H9 (cell line): ENCODE results near the gene ALG11. TPM values are rescaled to one million over a fixed set of nuclear protein-coding genes. Genes with fewer than 3 reads are reported as not detected.
A peak's percentile ranks its signal among the peaks of the same experiment; 100 is the strongest.
"Not testable (repeated sequence)": the region's sequence is repeated elsewhere in the genome, so short reads cannot be mapped to it uniquely, and the experiment has no call there.

Experiments
- DNase-seq: peaks from one replicate; pipeline ENCODE4 v3.0.0-alpha.2; 2017
- H2AFZ ChIP-seq: one replicate; pipeline ENCODE4 v1.6.1; 2013; ENCODE audit warnings: mild to moderate bottlenecking, low read length, control low read depth, moderate library complexity
- H2AK5ac ChIP-seq: 2 replicates; pipeline ENCODE4 v1.6.1; 2013; ENCODE audit warnings: low read length, control low read depth, mixed read lengths; ENCODE audit not compliant: insufficient read length
- H2BK120ac ChIP-seq: one replicate; pipeline ENCODE4 v1.6.1; 2013; ENCODE audit warnings: low read depth, mild to moderate bottlenecking, low read length, control low read depth, inconsistent platforms; ENCODE audit not compliant: poor library complexity, severe bottlenecking
- H2BK12ac ChIP-seq: 2 replicates; pipeline ENCODE4 v1.6.1; 2013; ENCODE audit warnings: low read length, control low read depth, mixed read lengths, low read depth; ENCODE audit not compliant: insufficient read length
- H2BK15ac ChIP-seq: 2 replicates; pipeline ENCODE4 v1.6.1; 2013; ENCODE audit warnings: low read depth, low read length, control low read depth
- H2BK20ac ChIP-seq: one replicate; pipeline ENCODE4 v1.6.1; 2013; ENCODE audit warnings: low read depth, mild to moderate bottlenecking, low read length, control low read depth, inconsistent platforms; ENCODE audit not compliant: poor library complexity, severe bottlenecking
- H2BK5ac ChIP-seq: 2 replicates; pipeline ENCODE4 v1.6.1; 2013; ENCODE audit warnings: low read length, control low read depth, mixed read lengths; ENCODE audit not compliant: insufficient read length
- H3K14ac ChIP-seq: 2 replicates; pipeline ENCODE4 v1.6.1; 2013; ENCODE audit warnings: low read length, control low read depth; ENCODE audit not compliant: insufficient read depth
- H3K18ac ChIP-seq: 2 replicates; pipeline ENCODE4 v1.6.1; 2013; ENCODE audit warnings: low read depth, mild to moderate bottlenecking, mixed read lengths, low read length, control low read depth; ENCODE audit not compliant: insufficient read length
- H3K23ac ChIP-seq: 2 replicates; pipeline ENCODE4 v1.6.1; 2013; ENCODE audit warnings: low read length, control low read depth, mixed read lengths, low read depth; ENCODE audit not compliant: insufficient read length
- H3K23me2 ChIP-seq: 2 replicates; pipeline ENCODE4 v1.6.1; 2013; ENCODE audit warnings: low read depth, mild to moderate bottlenecking, mixed read lengths, low read length, control low read depth; ENCODE audit not compliant: insufficient read length, poor library complexity, severe bottlenecking
- H3K27ac ChIP-seq: 2 replicates; pipeline ENCODE4 v1.5.1; 2013; ENCODE audit warnings: low read length, control low read depth, mixed read lengths, low read depth; ENCODE audit not compliant: insufficient read length
- H3K27me3 ChIP-seq: 2 replicates; pipeline ENCODE4 v1.6.1; 2013; ENCODE audit warnings: low read length, control low read depth, inconsistent platforms; ENCODE audit not compliant: insufficient read depth
- H3K4ac ChIP-seq: 2 replicates; pipeline ENCODE4 v1.6.1; 2013; ENCODE audit warnings: low read depth, mild to moderate bottlenecking, control low read depth, inconsistent platforms, low read length, moderate library complexity
- H3K4me1 ChIP-seq: 2 replicates; pipeline ENCODE4 v1.6.1; 2013; ENCODE audit warnings: low read length, control low read depth, inconsistent platforms; ENCODE audit not compliant: insufficient read depth
- H3K4me2 ChIP-seq: 2 replicates; pipeline ENCODE4 v1.6.1; 2013; ENCODE audit warnings: low read length, control low read depth, mixed read lengths; ENCODE audit not compliant: insufficient read length, insufficient read depth
- H3K56ac ChIP-seq: 2 replicates; pipeline ENCODE4 v1.6.1; 2013; ENCODE audit warnings: low read depth, mild to moderate bottlenecking, mixed read lengths, low read length, control low read depth; ENCODE audit not compliant: insufficient read length
- H3K79me1 ChIP-seq: 2 replicates; pipeline ENCODE4 v1.6.1; 2013; ENCODE audit warnings: low read depth, mild to moderate bottlenecking, moderate library complexity, low read length, control low read depth, inconsistent platforms; ENCODE audit not compliant: insufficient read depth, poor library complexity, severe bottlenecking
- H3K79me2 ChIP-seq: 2 replicates; pipeline ENCODE4 v1.6.1; 2013; ENCODE audit warnings: low read length, control low read depth, inconsistent platforms; ENCODE audit not compliant: insufficient read depth
- H3K9ac ChIP-seq: 2 replicates; pipeline ENCODE4 v1.6.1; 2013; ENCODE audit warnings: low read length, control low read depth, mixed read lengths; ENCODE audit not compliant: insufficient read length; ENCODE audit errors: extremely low read depth
- H3K9me3 ChIP-seq: one replicate; pipeline ENCODE4 v1.6.1; 2013; ENCODE audit warnings: low read depth, low read length, inconsistent platforms; ENCODE audit not compliant: control insufficient read depth
- H3T11ph ChIP-seq: one replicate; pipeline ENCODE4 v1.6.1; 2013; ENCODE audit warnings: mild to moderate bottlenecking, low read length, control low read depth, inconsistent platforms
- H4K20me1 ChIP-seq: one replicate; pipeline ENCODE4 v1.6.1; 2013; ENCODE audit not compliant: control insufficient read depth, insufficient read length, insufficient read depth
- H4K5ac ChIP-seq: 2 replicates; pipeline ENCODE4 v1.6.1; 2013; ENCODE audit warnings: low read depth, mild to moderate bottlenecking, mixed read lengths, low read length, control low read depth; ENCODE audit not compliant: insufficient read length
- H4K8ac ChIP-seq: replicated peaks from 2 replicates; pipeline ENCODE4 v1.6.1; 2013; ENCODE audit warnings: low read length, control low read depth, mixed read lengths, low read depth; ENCODE audit not compliant: insufficient read length
- H4K91ac ChIP-seq: 2 replicates; pipeline ENCODE4 v1.6.1; 2013; ENCODE audit warnings: low read depth, mild to moderate bottlenecking, moderate library complexity, mixed read lengths, low read length, control low read depth; ENCODE audit not compliant: insufficient read length
- H3K27ac Mint-ChIP-seq, 3 experiments: 2 replicates in 2 of 3; 3 replicates in 1 of 3; pipeline ENCODE4 v1.8.0; 2020 to 2021; ENCODE audit warnings: mixed read lengths in 3 of 3, mild to moderate bottlenecking in 1 of 3, moderate library complexity in 1 of 3
- H3K27me3 Mint-ChIP-seq: 2 replicates; pipeline ENCODE4 v1.8.0; 2021; ENCODE audit warnings: low read depth, mild to moderate bottlenecking, moderate library complexity, mixed read lengths
- H3K36me3 Mint-ChIP-seq, 3 experiments: 2 replicates in 2 of 3; 3 replicates in 1 of 3; pipeline ENCODE4 v1.8.0; 2020 to 2021; ENCODE audit warnings: low read depth in 3 of 3, mixed read lengths in 3 of 3; ENCODE audit not compliant: insufficient read depth in 1 of 3
- H3K4me1 Mint-ChIP-seq, 2 experiments: 2 replicates each; pipeline ENCODE4 v1.8.0; 2020; ENCODE audit warnings: mixed read lengths in 2 of 2
- H3K4me3 Mint-ChIP-seq, 2 experiments: 2 replicates in 1 of 2; 3 replicates in 1 of 2; pipeline ENCODE4 v1.8.0; 2020 to 2021; ENCODE audit warnings: mild to moderate bottlenecking in 2 of 2, mixed read lengths in 2 of 2, moderate library complexity in 1 of 2
- H3K9me3 Mint-ChIP-seq, 2 experiments: 2 replicates in 1 of 2; 3 replicates in 1 of 2; pipeline ENCODE4 v1.8.0; 2020; ENCODE audit warnings: mild to moderate bottlenecking in 2 of 2, mixed read lengths in 2 of 2, moderate library complexity in 1 of 2
- CTCF ChIP-seq: fragments of 200-600 bp; sonication (generic); conservative IDR thresholded peaks from 3 replicates; pipeline ENCODE4 v1.8.0; 2021; ENCODE audit warnings: antibody characterized with exemption, mild to moderate bottlenecking
- WGBS: extraction: QIAGEN DNeasy Blood & Tissue Kit; methylation state at CpG from one replicate; pipeline ENCODE4 v1.1.7; 2013; ENCODE audit warnings: missing lambda C conversion rate, low lambda C conversion rate, mixed read lengths; ENCODE audit not compliant: insufficient read length; ENCODE audit errors: extremely low coverage; 5-methylcytosine and 5-hydroxymethylcytosine counted together
- total RNA-seq: library from RNA; stranded (reverse); gene quantifications from 2 replicates; pipeline ENCODE4 v1.2.1, GENCODE V29; 2021

Gene ALG11
- total RNA-seq, 1 experiment from 2014 or later: 46.6 TPM

DNA sequence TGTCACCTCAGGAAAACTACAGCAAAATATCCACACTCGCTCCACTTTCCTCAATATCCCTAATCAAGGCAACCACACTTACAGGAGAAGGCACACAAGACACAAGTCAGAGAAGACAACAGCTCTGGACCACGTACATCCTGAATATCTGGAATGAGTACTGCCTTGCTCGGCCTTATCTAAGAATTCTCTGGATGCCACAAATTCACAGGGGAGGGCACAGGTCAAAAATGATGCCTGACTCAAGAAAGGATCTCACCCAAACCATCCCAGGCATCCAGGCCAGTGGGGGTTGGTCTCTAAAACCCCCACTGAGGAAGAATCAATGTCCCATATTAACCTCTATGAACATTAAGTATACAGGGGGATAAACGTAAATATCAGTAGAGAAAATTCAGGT, 30.8 kb upstream of the ALG11 start:
- no peak overlapping the region for H3K14ac ChIP-seq
- H2AK5ac ChIP-seq: no peak overlapping the region
- no peaks in the 10 kb centered on the region for H3K79me1 ChIP-seq
- H2BK15ac ChIP-seq: no peak overlapping the region
- H3K4ac ChIP-seq: no peak overlapping the region
- TF ChIP-seq CTCF: no peak
- no peak overlapping the region for H2BK12ac ChIP-seq
- H3K9ac ChIP-seq: no peak overlapping the region
- H3K27me3 ChIP-seq: no peaks in the 10 kb centered on the region
- H3K4me1 Mint-ChIP-seq: peaks cover 6 to 10% of the 10 kb centered on the region in 2 experiments
- H3K9me3 Mint-ChIP-seq: peaks cover 2 to 6% of the 10 kb centered on the region in 2 experiments; a peak in 2 of 5 replicates
- no peak overlapping the region for H2BK20ac ChIP-seq
- H2BK120ac ChIP-seq: no peak overlapping the region
- no peaks in the 10 kb centered on the region for H4K20me1 ChIP-seq
- no peak overlapping the region for H4K8ac ChIP-seq
- H4K91ac ChIP-seq: no peak overlapping the region
- H3K23me2 ChIP-seq: no peaks in the 10 kb centered on the region
- no peaks in the 10 kb centered on the region for H3K79me2 ChIP-seq
- H3K9me3 ChIP-seq: no peaks in the 10 kb centered on the region
- H3K36me3 Mint-ChIP-seq: no peaks in the 10 kb centered on the region
- H2BK5ac ChIP-seq: no peak overlapping the region
- no CpG with 5 or more reads among the region's 4 CpGs for WGBS
- H3K4me1 ChIP-seq: no peaks in the 10 kb centered on the region
- no peak overlapping the region for H3T11ph ChIP-seq
- H3K27ac Mint-ChIP-seq: peak overlapping the region in 1 of 3 experiments; percentile 36; a peak in 2 of 7 replicates
- H3K4me2 ChIP-seq: no peak overlapping the region
- H3K27ac ChIP-seq: no peak overlapping the region
- H3K27me3 Mint-ChIP-seq: no peaks in the 10 kb centered on the region
- no peak overlapping the region for H2AFZ ChIP-seq
- no peak for DNase-seq
- no peak overlapping the region for H3K4me3 Mint-ChIP-seq
- H3K18ac ChIP-seq: no peak overlapping the region
- no peak overlapping the region for H3K23ac ChIP-seq
- H3K56ac ChIP-seq: no peak overlapping the region
- H4K5ac ChIP-seq: no peak overlapping the region

DNA sequence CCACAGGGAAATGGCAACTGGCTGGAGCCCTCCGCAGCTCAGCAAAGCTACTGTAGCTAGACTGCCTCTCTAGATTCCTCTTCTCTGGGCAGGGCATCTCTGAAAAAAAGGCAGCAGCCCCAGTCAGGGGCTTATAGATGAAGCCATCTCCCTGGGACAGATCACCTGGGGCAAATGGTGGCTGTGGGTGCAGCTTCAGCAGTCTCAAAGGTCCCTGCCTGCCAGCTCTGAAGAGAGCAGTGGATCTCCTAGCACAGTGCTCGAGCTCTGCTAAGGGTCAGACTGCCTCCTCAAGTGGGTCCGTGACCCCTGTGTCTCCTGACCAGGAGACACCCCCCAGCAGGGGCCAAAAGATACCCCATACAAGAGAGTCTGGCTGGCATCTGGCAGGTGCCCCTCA, 28.9 kb upstream of the ALG11 start:
- not testable (repeated sequence) for H2AK5ac ChIP-seq, H3K56ac ChIP-seq, H3K4me1 ChIP-seq, H2BK15ac ChIP-seq, H3K4ac ChIP-seq, H3K27me3 Mint-ChIP-seq, H3K9ac ChIP-seq, H3K27ac Mint-ChIP-seq, H2BK20ac ChIP-seq, H2BK120ac ChIP-seq, H3T11ph ChIP-seq, H3K79me1 ChIP-seq, H2AFZ ChIP-seq, H3K23me2 ChIP-seq, H3K36me3 Mint-ChIP-seq, H3K27ac ChIP-seq, H3K18ac ChIP-seq, H3K23ac ChIP-seq, H3K14ac ChIP-seq, H4K5ac ChIP-seq, H4K91ac ChIP-seq, H3K9me3 ChIP-seq, H4K8ac ChIP-seq, H3K4me3 Mint-ChIP-seq, H2BK5ac ChIP-seq, H3K27me3 ChIP-seq, H3K79me2 ChIP-seq, H4K20me1 ChIP-seq, H3K4me2 ChIP-seq, H2BK12ac ChIP-seq, H3K4me1 Mint-ChIP-seq, DNase-seq
- peaks cover 7 to 12% of the 10 kb centered on the region in 2 experiments; a peak in 4 of 5 replicates for H3K9me3 Mint-ChIP-seq
- WGBS: no CpG with 5 or more reads among the region's 3 CpGs
